ENCODE data around the gene ABCB1. TPM values are rescaled to one million over a fixed set of nuclear protein-coding genes. Genes with fewer than 3 reads are reported as not detected.
"Not testable (repeated sequence)": the region's sequence is repeated elsewhere in the genome, so short reads cannot be mapped to it uniquely, and the experiment has no call there.

Gene ABCB1
- total RNA-seq, 4 donors from 2014 or later, result 5.6 to 18.4 (median 8.2) TPM

- H3K27ac ChIP-seq, result no peak overlapping the region
- 73 to 93% methylated on average over 3 of the region's 3 CpGs for WGBS, 2 donors (ENCODE audit: low coverage in 1 of 2)
- no peaks in the 10 kb centered on the region for H3K4me1 ChIP-seq
- no peak overlapping the region for H3K4me3 ChIP-seq
- peaks cover 0 to 9% of the 10 kb centered on the region in 2 donors for H3K36me3 ChIP-seq
- ATAC-seq, result no peak
- no peaks in the 10 kb centered on the region for H3K9me3 ChIP-seq
- no peaks in the 10 kb centered on the region for H3K27me3 ChIP-seq
- TF ChIP-seq EP300 (IDR thresholded peaks at IDR 0.05), result no peak
- no peak for TF ChIP-seq POLR2AphosphoS5 (IDR thresholded peaks at IDR 0.05)
- no peak for TF ChIP-seq POLR2A (IDR thresholded peaks at IDR 0.05)
- no peak for TF ChIP-seq CTCF (IDR thresholded peaks at IDR 0.05)
Observed at GRCh38 chr7:87581723-87582122, 19.0 kb downstream of the ABCB1 start.

GRCh38 chr7:87580636-87581035 lies 20.0 kb downstream of the ABCB1 start:
- Histone ChIP-seq H3K9me3 (no peaks in the 10 kb centered on the region), H3K4me1 (no peaks in the 10 kb centered on the region), H3K4me3 (no peak overlapping the region), H3K36me3 (peaks cover 0 to 9% of the 10 kb centered on the region in 2 donors), H3K27me3 (no peaks in the 10 kb centered on the region), H3K27ac (no peak overlapping the region)
- no peak for TF ChIP-seq EP300 (IDR thresholded peaks at IDR 0.05)
- no peak for TF ChIP-seq CTCF (IDR thresholded peaks at IDR 0.05)
- no peak for TF ChIP-seq POLR2AphosphoS5 (IDR thresholded peaks at IDR 0.05)
- TF ChIP-seq POLR2A (IDR thresholded peaks at IDR 0.05), result no peak
- ATAC-seq, result no peak
- 88% methylated on average over 1 of the region's 1 CpG for WGBS, 2 donors (ENCODE audit: low coverage in 1 of 2)

GRCh38 chr7:87575521-87575920 lies 25.2 kb downstream of the ABCB1 start:
- Histone ChIP-seq H3K27ac (no peak overlapping the region), H3K36me3 (no peaks in the 10 kb centered on the region), H3K4me1 (peaks cover 0 to 4% (median 0%) of the 10 kb centered on the region in 3 donors), H3K9me3 (no peaks in the 10 kb centered on the region), H3K4me3 (no peak overlapping the region), H3K27me3 (no peaks in the 10 kb centered on the region)
- TF ChIP-seq EP300 (IDR thresholded peaks at IDR 0.05) (no peak), POLR2A (IDR thresholded peaks at IDR 0.05) (no peak), CTCF (IDR thresholded peaks at IDR 0.05) (no peak), POLR2AphosphoS5 (IDR thresholded peaks at IDR 0.05) (peak; percentile 44)
- ATAC-seq, result no peak
- WGBS, 2 donors (ENCODE audit: low coverage in 1 of 2), result 20 to 82% methylated on average over 1 to 2 of the region's 2 CpGs

GRCh38 chr7:87574630-87575029 lies 26.1 kb downstream of the ABCB1 start:
- Histone ChIP-seq H3K9me3 (no peaks in the 10 kb centered on the region), H3K27me3 (no peaks in the 10 kb centered on the region), H3K27ac (no peak overlapping the region), H3K4me1 (peaks cover 0 to 4% (median 0%) of the 10 kb centered on the region in 3 donors), H3K4me3 (no peak overlapping the region), H3K36me3 (no peaks in the 10 kb centered on the region)
- no peak for ATAC-seq
- TF ChIP-seq POLR2AphosphoS5 (IDR thresholded peaks at IDR 0.05), result peak; percentile 24
- no peak for TF ChIP-seq CTCF (IDR thresholded peaks at IDR 0.05)
- WGBS, 2 donors (ENCODE audit: low coverage in 1 of 2), result 0 to 24% methylated on average over 2 of the region's 2 CpGs

- H3K9me3 ChIP-seq, H3K36me3 ChIP-seq, H3K4me1 ChIP-seq, H3K27ac ChIP-seq, ATAC-seq, H3K27me3 ChIP-seq, H3K4me3 ChIP-seq: not testable (repeated sequence)
- 92% methylated on average over 1 of the region's 1 CpG; no CpG with 5 or more reads in 1 of the 2 donors for WGBS, 2 donors (ENCODE audit: low coverage in 1 of 2)
Observed at GRCh38 chr7:87572513-87572912, 28.2 kb downstream of the ABCB1 start.
